Measurements from ENCODE around the gene OLFM1.

DNA sequence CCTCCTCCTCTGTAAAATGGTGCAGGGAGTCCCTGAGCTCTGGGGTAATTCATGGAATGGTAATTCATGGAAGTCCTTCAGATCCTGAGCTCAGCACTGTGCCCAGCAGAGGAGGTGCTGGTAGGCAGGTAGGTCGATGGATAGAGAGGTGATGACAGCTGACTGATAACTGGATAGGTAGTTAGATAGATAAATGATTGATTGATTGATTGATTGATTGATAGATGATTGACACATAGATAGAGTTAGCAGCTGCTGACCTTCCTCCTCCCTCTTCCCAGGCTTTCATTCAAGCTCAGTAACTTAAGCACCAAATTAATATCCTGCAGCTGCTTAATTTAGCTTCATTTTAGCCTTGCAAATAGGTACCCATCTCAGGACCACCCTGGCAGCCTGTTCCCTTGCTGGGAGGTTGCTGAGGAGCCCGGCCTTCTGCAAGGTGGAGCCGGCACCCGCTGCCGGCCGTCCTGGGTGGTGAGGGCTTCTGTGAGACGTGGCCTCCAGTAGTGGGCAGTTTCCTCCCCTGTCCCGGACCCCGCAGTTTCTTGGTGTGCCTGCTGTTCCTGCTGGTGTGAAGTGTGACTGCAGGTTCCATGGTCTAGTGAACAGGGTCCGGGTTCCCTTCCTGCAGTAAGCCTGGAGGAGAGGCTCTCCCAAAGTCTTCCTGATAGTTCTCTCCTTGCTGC, 13.4 kb downstream of the OLFM1 start:
- TF ChIP-seq, protein P1, sequence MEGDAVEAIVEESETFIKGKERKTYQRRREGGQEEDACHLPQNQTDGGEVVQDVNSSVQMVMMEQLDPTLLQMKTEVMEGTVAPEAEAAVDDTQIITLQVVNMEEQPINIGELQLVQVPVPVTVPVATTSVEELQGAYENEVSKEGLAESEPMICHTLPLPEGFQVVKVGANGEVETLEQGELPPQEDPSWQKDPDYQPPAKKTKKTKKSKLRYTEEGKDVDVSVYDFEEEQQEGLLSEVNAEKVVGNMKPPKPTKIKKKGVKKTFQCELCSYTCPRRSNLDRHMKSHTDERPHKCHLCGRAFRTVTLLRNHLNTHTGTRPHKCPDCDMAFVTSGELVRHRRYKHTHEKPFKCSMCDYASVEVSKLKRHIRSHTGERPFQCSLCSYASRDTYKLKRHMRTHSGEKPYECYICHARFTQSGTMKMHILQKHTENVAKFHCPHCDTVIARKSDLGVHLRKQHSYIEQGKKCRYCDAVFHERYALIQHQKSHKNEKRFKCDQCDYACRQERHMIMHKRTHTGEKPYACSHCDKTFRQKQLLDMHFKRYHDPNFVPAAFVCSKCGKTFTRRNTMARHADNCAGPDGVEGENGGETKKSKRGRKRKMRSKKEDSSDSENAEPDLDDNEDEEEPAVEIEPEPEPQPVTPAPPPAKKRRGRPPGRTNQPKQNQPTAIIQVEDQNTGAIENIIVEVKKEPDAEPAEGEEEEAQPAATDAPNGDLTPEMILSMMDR (IDR thresholded peaks at IDR 0.05): no peak
- TF ChIP-seq POLR2A (IDR thresholded peaks at IDR 0.05): no peak

Measured in breast epithelium (tissue), 3 donors.